CD4-positive, alpha-beta T cell treated with Interleukin-1 beta for 1 hour (primary cell): Measurements from ENCODE around the gene RAI1.
"Not testable (repeated sequence)": the region's sequence is repeated elsewhere in the genome, so short reads cannot be mapped to it uniquely, and the experiment has no call there.

Experiments used
- DNase-seq, 2 donors: peaks; one replicate each; pipeline ENCODE4 v3.0.0-alpha.2; 2020 to 2022

The RAI1 gene

DNA sequence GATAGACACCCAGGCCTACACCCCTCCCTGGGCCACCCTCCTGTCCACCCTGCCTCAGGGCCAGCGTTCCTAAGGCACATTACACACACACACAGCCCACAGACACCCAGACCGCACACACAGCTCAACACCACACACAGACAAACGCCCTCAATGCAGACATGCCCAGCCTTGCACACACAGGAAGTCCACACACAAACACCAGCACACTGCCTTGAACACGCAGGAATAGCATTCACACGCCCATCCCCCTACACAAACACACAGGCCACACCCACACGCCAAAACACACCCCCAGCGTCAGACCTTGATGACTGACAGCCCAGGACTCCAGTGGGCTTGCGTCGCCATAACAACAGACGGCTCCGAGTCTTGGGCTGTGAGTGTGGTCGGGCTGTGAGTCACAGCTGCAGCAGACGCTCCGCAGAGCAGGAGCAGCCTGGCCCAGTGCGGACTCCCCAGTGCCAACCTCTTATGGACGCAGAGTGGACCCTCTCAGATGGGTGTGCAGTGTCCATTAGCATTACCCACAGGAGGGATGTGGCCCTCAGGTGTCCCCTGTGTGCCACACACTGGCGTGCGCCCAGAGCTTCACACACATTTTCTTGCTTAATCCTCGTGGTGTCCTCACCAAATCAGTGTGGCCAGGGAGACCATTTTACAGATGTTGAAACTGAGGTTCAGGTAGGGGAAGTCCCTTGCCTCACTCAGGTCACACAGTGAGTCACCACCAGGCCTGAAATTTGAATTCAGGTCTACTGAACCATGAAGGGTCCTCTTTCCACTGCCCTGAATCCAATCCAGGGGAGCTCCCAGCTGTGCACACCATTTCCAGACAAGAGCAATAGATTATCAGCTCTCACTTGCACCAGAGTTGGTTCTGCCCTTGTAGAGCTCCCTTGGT is 17.8 kb upstream of the RAI1 start:
- DNase-seq, result peak; percentile 86 to 88

DNA sequence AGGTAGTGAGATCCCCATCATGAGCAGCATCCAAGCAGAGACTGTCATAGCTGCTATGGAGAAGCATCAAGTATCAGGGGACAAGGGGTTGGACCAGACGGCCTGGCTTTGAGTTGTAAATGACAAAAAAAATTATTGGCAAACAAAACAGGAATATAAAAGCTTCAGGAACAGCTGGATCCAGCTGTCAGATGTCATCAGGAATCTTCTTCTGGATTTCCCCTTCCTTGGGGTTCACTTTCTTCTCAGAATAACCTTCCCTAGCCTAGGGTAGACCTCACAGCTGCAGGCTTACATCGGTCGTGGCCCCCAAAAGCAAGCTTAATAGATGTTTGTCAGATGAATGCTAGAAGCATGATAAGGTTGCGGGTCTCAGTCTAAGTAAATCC is 17.2 kb upstream of the RAI1 start:
- no peak for DNase-seq

DNA sequence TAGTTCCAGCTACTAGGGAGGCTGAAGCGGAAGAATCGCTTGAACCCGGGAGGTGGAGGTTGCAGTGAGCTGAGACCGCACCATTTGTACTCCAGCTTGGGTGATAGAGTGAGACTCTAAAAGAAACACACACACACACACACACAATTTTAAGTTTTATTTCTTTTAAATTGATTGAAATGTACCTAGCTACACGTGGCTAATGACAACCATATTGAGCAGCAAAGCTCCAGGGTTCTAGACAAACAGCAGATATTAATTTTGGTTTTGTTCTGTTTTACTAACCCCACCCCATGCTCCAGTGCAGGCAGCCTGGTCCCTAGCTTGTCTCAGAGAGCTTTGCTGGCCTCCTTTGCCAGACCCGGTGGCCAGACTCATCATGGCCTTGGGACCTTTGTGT is 16.0 kb upstream of the RAI1 start:
- no peak for DNase-seq

DNA sequence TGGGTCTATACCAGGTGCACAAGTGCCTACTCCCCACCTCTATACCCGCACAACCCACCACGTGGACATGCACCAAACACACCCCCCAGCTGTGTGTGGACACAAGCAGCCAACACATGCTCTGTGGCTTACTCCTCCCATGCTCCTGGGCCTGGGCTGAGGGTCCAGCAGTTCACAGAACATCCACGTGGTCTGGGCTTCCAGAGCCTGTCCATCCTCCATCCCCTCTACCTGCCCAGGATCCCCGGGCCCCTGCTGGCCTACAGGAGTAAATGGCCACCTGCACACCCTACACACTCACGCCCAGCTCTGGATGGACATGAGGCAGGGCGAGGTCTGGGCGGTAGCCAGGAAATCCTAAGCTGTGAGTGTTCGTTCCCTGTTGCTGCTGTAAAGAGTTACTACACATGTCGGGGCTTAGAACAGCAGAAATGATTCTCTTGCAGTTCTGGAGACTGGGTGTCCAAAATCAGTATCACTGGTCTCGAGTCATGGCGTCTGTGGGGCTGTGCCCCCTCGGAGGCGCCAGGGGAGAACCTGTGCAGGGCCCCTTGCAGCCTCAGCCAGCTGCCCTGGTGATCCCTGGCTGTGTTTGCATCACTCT is 15.0 kb upstream of the RAI1 start:
- DNase-seq, result no peak

DNA sequence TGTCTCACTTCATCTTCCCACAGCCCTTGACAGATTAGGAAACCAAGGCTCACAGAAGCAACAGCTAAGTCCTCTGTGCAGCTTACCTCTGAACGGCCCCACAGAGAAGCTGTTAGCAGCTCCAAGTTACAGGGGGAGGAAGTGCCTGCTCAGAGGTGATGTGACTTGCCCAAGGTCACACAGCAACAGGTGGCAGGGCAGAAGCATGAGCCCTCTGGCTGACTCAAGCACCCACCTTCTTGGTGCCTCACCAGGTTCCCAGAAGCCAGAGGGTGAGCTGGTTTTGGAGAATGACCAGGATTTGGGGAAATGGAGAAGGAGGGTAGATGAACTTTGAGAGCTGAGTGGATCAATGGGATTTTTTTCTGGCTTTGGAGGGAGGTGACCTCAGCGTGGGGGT is 14.0 kb upstream of the RAI1 start:
- DNase-seq, result no peak

DNA sequence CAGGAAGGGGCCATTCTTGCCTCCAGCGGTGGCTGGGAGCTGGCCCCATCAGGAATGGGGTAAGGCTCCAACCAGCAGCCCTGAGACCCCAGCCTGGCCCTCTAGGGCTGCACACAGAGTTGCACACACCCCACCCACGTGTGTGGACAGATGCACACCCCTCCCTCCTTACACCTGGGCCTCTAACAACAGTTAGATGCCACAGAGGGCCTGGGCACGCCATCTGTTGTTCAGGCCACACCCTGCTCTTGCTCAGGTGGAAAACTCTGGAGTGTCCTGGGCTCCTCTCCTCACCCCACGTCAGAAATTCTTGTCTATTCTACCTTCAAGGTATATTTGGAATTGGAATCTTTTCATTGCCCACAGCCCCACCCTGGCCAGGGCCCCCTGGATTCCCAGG is 13.3 kb upstream of the RAI1 start:
- no peak for DNase-seq

DNA sequence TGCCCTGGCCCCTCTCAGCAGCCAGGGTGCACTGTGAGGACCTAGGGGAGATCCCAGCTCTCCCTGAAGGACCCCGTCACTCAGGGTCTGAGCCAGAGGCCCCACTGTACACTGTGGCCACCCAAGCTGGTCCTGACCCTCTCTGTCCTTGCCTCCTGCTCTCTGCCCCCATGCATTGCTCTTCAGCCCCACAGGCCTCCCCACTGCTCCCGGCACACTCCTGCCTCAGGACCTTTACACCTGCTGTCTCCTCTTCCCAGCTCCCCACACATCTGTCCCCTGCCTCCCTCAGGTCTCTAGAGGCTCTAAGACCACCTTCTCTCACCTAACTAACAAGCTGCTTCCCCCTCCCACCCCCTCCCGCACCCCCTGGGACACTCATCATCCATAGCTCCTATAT is 12.9 kb upstream of the RAI1 start:
- DNase-seq, result no peak

DNA sequence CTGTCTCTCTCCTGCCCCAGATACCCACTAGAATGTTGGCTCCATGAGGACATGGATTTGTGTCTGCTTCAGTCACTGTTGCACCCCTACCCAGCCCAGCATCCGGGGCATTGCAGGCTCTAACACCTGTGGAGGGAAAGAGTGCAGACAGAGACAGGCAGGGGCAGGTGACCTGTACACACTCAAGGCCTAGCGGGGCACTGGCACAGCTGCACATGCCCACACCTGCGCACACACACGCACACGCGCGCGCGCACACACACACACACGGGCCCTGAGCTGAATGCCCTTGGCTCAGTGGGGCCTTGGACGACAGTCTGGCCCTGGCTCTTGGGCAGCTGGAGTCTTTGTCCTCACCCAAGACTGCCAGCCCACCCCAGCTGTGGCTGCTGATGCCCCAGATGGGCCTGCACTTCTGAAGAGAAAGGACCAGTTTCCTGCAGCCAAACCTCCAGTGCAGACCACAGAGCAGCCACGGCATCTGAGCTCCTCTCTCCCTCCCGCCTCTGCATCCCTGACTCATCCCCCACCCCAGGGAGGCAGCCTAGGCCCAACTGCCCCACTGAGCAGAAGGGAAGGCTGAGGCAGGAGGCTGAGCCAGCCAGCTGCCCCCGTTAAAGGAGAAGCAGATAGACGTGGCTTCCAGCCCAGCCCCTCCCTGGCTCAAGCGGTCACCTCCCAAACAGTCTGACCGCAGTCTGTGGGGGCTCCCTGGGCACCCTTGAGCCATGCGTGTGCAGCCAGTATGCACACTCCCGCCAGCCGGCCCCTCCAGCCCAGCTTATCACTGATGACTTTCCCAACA is 12.3 kb upstream of the RAI1 start:
- DNase-seq, result no peak

DNA sequence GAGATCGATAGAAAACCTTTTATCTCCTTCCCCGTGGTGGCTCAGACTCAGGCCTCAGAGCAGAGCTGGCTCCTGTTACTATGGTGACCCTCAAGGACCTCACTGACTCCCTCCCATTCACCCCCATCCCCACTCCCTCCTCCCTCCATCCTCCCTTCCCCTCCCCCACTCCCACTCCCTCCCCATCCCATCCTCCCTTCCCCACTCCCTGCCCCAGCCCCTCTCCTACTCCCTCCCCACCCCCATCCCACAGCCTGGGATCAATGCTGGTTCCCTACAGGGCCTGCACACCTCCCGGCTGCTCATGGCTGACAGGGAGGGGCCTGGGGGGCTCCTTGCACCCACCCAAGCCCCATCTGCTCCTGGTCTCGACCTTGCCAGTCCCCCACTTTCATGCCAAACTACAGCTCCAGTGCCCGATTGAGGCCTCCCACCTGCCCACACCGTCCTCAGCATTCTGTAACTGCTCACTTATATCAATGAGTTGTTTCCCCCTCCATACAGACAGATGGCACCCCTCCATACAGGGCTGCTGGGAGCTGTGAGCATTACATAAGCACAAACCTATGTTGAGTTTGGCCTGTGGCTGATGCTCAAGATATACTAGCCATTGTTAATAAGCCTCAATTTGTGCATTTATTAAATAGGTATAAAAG is 11.6 kb upstream of the RAI1 start:
- no peak for DNase-seq

DNA sequence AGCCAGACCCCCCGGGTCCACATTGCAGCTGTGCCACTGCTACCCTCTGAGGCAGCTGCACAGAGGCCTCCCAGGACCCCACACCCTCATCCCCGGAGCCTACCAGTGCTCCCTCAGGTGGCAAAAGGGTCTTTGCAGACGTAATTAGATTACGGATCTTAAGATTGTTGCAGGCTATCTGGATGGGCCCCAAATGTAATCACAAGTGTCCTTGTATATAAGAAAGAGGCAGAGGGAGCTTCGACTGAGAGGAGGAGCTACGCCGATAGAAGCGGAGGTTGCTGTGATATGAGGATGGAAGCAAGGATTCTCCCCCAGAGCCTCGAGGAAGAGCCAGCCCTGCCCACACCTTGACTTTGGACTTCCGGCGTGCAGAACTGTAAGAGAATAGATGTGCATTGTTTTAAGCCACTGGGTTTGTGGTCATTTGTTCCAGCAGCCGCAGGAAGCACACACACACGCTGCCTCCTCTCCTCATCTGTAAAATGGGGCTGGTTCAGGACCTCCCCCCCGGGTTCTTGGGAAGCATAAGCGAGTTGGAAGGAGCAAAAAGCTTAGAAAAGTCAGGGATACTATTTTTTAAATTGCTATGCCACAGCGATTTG is 10.5 kb upstream of the RAI1 start:
- DNase-seq, result no peak

DNA sequence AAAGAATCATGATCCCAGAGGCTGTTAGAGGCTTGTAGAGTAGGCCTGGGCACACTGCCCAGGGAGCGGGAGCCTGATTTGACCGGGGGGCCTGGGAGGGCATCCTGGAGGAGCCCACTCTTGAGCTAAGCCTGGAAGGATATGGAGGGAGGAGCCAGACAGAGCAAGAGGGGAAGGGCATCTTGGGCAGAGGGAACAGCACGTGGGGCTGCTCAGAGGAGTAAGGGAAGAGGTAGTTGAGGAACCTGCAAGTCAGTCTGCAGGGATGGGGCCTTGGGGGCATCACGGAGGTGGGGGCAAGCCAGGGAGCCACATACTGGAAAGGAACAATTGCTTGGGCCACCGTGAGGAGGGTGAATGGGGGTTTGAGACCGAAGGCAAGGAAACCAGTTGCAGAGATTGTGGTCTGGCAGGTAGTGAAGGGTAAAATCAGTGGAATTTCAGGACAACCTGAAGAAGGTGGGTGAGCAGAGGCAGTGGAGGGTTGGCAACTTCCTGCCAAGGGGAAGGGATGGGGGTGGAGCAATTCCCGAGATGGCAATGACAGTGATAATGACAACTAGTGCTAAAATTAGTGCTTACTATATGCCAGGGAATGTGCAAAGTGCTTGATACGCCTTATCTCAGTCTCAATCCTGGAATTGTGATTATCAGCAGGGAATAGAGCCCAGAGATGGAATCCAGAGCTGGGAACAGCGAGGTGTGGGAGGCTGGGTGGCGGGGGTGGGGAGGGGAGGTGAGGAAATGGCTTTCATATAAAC is 9.7 kb upstream of the RAI1 start:
- no peak for DNase-seq

DNA sequence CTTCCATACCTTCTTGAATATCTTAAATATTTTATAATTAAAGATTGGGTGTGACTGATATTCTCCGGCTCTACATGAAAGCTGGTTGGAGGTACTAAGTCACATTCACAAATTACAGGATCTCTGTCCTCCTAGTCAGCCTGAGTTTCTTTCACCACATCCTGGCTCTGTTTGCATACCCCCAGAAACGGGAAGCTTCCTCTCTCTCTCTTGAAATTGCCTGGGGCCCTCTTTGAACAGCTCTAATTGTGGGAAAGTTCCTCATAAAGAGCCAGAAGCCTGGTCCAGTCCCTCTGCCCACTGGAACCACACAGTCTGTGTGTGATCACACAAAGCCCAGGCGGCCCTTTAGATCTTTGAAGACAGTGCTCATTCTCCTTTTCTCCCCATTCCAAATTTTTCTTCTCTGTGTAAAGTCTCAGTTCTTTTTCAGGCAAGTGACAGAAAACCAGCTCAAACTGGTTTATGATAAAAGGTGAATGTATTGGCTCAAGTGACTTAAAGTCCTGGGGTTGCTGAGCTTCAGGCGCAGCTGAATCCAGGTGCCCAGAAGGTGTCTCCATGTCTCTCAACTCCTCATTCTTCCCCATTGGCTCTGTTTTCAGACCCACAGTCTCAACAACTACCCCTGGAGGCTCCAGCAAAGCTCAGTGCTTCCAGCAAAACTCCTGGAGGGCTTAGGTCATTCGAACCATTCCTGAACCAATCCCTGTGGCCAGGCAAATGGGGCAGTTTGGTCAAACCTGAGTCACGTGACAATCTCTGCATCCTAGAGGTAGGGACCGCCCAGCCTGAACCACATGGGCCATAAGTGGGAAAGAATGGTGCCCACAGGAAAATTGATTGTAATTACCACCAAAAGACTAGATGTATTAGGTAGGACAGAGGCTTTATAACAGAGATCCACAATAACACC is 8.5 kb upstream of the RAI1 start:
- no peak for DNase-seq

DNA sequence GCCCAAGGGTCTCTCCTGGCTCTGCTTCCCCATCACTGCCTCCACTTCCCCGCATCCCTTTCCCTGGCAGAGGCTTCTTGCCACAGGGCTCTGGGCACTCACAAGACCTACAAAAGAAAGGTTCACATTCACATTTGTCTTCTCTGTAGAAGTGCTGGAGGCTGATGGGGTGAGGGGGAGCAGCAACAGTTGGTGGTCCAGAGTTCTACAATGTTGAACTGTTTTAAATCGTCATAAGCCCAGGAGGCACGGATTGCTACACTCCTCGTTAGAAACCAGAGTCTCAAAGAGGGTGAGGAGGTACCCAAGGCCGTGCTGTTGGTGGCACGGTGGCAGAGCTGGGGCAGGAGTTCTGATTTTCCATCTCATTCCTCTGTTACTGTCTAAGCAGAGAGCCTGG is 5.8 kb upstream of the RAI1 start:
- no peak for DNase-seq

DNA sequence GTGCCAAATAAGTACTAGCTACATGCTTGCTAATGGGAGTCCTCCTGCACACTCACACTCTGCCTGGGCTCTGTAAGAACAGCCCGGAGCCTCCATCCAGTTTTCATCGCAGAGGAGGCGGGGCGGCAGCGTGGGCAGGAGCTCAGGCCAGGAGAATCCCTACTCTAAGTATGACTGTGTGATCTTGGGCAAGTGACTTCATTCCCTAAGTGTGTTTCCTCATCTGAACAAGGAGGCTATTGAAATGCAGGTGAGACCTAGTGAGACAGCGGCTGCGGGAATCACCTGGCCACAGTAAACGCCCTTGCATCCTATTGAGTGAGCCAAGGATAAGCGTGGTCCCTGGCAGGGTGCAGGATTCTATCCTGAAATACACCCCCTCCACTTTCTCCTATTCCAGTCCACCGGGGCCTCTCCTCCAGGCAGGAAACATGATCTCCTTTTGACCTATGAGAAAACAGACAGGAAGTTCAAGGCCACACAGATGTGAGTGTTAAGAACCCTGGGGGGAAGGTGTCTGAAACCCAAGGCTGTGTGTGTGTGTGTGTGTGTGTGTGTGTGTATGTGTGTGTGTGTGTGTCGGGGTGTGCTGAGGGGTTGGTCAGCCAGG is 5.2 kb upstream of the RAI1 start:
- DNase-seq, result peak; percentile 29 to 41

DNA sequence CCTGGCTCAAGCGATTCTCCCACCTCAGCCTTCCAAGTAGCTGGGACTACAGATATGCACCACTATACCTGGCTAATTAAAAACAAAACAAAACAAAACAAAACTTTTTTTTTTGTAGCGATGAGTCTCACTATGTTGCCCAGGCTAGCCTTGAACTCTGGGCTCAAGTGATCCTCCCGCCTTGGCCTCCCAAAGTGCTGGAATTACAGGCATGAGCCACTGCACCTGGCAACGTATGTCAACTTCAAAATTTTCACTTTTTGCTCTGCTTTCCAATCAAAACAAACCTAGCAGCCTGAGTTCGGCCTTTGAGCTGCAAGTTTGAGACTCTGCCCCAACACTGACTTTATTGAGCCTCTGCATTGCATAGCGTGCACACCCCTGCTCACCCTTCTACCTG is 4.5 kb upstream of the RAI1 start:
- DNase-seq, result no peak

DNA sequence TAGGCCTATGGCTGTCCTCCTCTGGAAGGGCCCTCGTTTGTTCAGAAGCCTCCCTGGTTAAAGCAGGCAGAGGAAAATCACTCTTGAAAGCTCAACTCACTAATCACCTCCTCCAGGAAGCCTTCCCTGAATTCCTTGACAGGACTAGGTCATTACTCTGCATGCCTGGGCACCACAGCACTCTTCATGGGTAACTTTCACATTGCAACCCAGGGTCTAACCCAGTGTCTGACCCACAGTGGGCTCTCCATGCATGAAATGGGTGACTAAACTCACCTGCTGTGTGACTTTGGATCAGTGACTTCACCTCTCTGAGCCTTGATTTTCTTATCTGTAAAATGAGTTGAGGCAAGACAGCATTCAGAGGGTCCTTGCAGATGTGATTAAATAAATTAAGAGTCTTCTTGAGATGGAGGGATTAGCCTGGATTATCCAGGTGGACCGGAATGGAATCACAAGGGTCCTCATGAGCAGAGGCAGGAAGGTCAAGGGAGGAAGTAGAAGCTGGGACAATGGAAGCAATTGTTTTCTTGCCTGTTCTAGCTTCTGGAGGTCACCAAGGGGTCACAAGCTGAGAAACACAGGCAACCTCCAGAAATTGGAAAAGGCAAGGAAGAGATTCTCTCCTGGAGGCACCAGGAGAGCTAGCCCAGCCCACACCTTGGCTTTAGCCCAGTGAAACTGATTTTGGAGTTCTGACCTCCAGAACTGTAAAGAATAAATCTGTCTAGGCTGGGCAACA is 3.8 kb upstream of the RAI1 start:
- DNase-seq, result no peak

DNA sequence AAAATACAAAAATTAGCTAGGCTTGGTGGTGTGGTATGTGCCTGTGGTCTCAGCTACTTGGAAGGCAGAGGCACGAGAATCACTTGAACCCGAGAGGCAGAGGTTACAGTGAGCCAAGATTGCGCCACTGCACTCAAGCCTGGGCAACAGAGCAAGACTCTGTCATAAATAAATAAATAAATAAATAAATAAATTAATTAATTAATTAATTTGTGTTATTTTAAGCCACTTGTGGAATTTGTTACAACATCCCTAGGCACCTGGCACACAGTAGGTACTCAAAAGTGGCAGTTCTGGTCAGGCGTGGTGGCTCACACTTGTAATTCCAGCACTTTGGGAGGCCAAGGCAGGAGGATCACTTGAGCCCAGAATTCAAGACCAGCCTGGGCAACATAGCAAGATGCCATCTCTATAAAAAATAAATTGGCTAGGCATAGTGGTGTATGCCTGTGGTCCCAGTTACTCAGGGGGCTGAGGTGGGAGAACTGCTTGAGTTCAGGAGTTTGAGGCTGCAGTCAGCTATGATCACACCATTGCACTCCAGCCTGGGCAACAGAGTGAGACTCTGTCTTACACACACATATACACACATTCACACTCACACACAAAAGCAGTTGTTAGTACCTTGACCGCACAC is 3.1 kb upstream of the RAI1 start:
- DNase-seq, result not testable (repeated sequence)

DNA sequence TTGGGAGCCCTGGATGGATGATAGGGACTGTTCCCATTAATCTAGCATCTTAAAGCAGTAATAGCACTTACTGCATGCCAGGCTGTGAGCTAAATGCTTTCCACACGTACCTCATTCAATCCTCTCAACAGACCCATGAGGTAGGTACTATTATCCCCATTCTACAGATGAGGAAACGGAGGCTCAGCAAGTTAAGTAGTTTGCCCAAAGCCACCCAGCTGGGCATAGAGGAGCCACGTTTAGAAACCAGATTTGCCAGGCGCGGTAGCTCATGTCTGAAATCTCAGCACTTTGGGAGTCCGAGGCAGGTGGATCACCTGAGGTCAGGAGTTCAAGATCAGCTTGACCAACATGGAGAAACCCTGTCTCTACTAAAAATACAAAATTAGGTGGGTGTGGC is 2.0 kb upstream of the RAI1 start:
- no peak for DNase-seq

DNA sequence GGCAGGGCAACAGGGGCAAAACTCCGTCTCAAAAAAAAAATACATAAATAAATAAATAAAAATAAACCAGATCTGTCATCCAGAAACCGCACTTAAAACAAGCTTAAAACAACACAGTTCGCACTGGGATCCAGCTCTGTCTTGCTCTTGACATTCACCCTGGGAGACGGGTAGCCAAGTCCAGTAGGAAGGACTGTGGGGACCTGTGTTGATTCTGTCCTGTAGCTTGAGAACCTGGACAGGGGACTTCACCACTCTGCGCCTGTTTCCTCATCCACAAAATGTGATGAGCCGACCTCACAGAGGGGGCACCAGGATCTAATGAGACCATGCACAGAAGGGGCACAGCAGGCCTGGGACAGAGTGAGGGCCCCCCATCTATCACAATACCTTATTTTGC is 1.5 kb upstream of the RAI1 start:
- DNase-seq, result no peak
